ENCODE measurements around the gene DAP. TPM values are rescaled to one million over a fixed set of nuclear protein-coding genes. Genes with fewer than 3 reads are reported as not detected.
A peak's percentile ranks its signal among the peaks of the same experiment; 100 is the strongest.

The DAP gene
- total RNA-seq, 1 donor from 2014 or later: 11.8 TPM

DNA sequence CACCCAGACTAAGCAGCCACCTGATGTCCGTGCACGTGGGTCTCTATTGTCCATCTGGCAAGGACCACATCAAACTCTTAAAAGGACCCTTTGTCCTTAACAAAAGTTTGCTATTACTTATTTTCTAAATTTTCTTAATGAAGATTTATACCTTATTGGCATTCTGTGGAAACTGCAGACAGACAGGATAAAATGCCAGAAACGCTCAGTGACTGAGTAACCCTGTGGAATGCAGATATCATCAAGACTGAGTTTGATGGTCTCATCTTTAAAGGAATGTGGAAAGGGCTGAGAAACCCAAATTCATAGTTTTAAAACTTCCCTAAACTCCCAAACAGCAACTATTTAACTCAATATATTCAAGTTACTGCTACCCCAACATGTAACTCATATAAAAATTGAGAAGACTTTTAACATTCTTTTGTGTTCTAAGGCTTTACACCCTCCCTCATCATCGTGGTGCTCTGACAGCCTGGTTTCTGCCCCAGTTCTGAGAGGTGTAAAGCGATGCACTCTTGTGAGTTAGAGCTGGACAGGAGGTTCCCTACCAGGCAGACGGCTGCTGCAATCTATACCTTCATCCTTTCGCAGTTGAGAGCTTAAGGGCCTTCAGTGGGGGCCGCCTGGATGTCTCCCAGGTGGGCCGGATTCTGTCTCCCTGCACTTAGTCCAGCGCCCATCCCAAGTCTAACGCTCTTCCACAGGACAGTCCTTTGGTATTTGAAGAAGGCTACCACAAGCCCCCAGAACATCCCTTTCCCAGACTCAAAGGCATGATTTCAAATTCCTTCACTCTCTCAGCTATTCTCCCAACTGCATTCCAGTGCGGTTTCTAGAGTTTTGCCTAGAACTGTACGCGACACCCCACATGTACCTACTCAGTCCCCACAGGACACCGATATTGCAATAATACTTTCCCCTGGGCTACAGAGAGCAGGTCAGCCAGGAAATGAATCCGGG is 68.9 kb downstream of the DAP start:
- TF ChIP-seq, protein P1, sequence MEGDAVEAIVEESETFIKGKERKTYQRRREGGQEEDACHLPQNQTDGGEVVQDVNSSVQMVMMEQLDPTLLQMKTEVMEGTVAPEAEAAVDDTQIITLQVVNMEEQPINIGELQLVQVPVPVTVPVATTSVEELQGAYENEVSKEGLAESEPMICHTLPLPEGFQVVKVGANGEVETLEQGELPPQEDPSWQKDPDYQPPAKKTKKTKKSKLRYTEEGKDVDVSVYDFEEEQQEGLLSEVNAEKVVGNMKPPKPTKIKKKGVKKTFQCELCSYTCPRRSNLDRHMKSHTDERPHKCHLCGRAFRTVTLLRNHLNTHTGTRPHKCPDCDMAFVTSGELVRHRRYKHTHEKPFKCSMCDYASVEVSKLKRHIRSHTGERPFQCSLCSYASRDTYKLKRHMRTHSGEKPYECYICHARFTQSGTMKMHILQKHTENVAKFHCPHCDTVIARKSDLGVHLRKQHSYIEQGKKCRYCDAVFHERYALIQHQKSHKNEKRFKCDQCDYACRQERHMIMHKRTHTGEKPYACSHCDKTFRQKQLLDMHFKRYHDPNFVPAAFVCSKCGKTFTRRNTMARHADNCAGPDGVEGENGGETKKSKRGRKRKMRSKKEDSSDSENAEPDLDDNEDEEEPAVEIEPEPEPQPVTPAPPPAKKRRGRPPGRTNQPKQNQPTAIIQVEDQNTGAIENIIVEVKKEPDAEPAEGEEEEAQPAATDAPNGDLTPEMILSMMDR (IDR thresholded peaks at IDR 0.05; ENCODE audit: insufficient read depth, low read length, severe bottlenecking): no peak
- Histone ChIP-seq H3K27me3 (ENCODE audit: control insufficient read depth, insufficient read depth, low read length) (no peaks in the 10 kb centered on the region), H3K36me3 (ENCODE audit: control insufficient read depth, insufficient read depth, low read length) (peaks cover 1% of the 10 kb centered on the region), H3K4me3 (ENCODE audit: low read depth, low read length) (no peak overlapping the region)
- no peak for FAIRE-seq
- DNase-seq (ENCODE audit: low read depth): no peak

DNA sequence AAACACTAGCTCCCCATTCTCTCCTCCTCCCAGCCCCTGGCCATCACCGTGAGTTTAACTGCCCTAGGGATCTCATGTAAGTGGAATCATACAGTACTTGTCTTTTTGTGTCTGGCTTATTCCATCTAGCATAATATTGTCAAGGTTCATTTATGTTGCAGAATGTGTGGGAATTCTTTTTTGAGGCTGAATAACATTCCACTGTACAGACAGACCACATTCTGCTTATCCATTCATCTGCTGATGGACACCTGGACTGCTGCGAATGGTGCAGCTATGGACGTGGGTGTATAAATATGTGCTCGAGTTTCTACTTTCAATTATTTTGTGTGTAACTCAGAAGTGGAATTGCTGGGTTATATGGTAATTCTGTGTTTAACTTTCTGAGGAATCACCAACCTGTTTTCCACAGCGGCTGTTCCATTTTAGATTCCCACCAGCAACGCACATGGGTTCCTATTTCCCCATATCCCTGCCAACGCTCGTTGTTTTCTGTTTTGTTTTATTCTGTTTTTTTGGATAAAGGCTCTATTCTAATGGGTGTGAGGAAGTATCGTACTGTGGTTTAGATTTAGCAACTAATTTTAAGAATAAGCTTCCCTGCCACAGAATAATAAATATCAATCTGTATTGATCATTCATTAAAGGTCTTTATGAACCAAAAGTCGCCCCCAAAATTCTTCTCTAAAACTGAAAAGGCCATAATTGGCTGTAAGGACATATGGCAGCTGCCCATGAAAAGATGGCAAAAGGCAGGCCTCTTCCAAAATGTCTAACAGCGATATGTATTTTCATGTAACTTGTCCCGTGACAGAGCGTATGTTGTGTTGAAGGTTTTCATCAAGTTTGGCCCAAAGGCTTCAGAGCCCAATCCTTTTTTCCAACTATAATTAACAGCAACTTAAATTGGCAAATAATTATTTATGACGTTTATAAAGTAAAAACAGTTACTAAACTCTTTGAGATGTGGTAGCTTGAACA is 70.3 kb downstream of the DAP start:
- Histone ChIP-seq H3K4me3 (ENCODE audit: low read depth, low read length) (no peak overlapping the region), H3K27me3 (ENCODE audit: control insufficient read depth, insufficient read depth, low read length) (no peaks in the 10 kb centered on the region), H3K36me3 (ENCODE audit: control insufficient read depth, insufficient read depth, low read length) (peaks cover 1% of the 10 kb centered on the region)
- FAIRE-seq: no peak
- TF ChIP-seq, protein P1 (IDR thresholded peaks at IDR 0.05; ENCODE audit: insufficient read depth, low read length, severe bottlenecking): no peak
- DNase-seq (ENCODE audit: low read depth): no peak

GRCh38 chr5:10689391-10690081 is 71.5 kb downstream of the DAP start:
- FAIRE-seq: no peak
- peaks cover 1% of the 10 kb centered on the region for H3K36me3 ChIP-seq (ENCODE audit: control insufficient read depth, insufficient read depth, low read length)

DNA sequence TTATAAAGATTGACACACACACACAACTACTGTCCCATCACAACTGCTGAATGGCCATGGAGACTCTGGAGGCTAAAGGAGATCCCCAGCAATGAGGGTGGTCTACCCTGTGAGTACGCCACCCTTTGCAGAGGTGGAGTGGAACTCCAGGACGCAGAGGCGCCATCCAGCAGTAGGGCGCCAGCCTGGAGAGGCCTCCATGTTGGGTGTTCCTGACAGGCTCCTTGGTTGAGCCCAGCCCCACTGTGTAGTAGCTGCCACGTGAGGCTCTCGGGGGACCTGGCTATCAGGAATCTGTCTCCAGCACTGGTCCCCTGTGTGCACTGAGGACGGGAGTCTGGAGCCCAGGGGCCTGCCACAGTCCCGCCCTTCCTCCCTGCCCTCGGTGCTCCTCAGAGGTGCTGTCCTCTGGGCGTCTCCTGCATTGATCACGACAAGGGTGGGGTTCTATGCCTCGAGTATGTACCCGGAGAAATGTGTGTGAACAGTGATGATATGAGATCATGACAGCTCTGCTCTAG is 72.3 kb downstream of the DAP start:
- TF ChIP-seq, protein P1 (IDR thresholded peaks at IDR 0.05; ENCODE audit: insufficient read depth, low read length, severe bottlenecking): no peak
- FAIRE-seq (no peak), DNase-seq (ENCODE audit: low read depth) (no peak)
- H3K4me3 ChIP-seq (ENCODE audit: low read depth, low read length): no peak overlapping the region
- no peaks in the 10 kb centered on the region for H3K27me3 ChIP-seq (ENCODE audit: control insufficient read depth, insufficient read depth, low read length)
- peaks cover 1% of the 10 kb centered on the region for H3K36me3 ChIP-seq (ENCODE audit: control insufficient read depth, insufficient read depth, low read length)

More at GRCh38 chr5:10689391-10690081, 71.5 kb downstream of the DAP start:
- Histone ChIP-seq H3K27me3 (ENCODE audit: control insufficient read depth, insufficient read depth, low read length) (no peaks in the 10 kb centered on the region), H3K4me3 (ENCODE audit: low read depth, low read length) (no peak overlapping the region)
- no peak for DNase-seq (ENCODE audit: low read depth)
- TF ChIP-seq, protein P1 (IDR thresholded peaks at IDR 0.05; ENCODE audit: insufficient read depth, low read length, severe bottlenecking): peak; percentile 38

DNA sequence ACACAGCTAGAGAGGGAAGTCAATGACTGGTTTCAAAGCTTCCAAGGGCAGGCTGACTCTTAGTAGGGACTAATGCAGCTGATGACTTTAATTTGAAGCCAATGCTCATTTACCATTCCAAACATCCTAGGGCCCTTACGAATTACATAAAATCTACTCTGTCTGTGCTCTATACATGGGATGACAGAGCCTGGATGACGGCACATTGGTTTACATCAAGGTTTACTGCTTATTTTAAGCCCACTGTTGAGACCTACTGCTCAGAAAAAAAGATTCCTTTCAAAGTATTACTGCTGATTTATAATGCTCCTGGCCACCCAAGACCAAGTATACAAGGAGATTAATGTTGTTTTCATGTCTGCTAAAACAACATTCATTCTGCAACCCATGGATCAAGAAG is 74.1 kb downstream of the DAP start:
- Histone ChIP-seq H3K36me3 (ENCODE audit: control insufficient read depth, insufficient read depth, low read length) (peaks cover 1% of the 10 kb centered on the region), H3K4me3 (ENCODE audit: low read depth, low read length) (no peak overlapping the region), H3K27me3 (ENCODE audit: control insufficient read depth, insufficient read depth, low read length) (no peaks in the 10 kb centered on the region)
- TF ChIP-seq, protein P1 (IDR thresholded peaks at IDR 0.05; ENCODE audit: insufficient read depth, low read length, severe bottlenecking): no peak
- FAIRE-seq (no peak), DNase-seq (ENCODE audit: low read depth) (no peak)

Data from bronchial epithelial cell (primary cell).